Stimulated activated CD4-positive, alpha-beta T cell treated with anti-CD3 and anti-CD28 coated beads, Interleukin-15, amount 100 ng/mL, for 24 hours (primary cell): ENCODE results near the gene RIMS3.

Experiments used
- DNase-seq: peaks from one replicate; pipeline ENCODE4 v3.0.0-alpha.2; 2020

RIMS3 gene

DNA sequence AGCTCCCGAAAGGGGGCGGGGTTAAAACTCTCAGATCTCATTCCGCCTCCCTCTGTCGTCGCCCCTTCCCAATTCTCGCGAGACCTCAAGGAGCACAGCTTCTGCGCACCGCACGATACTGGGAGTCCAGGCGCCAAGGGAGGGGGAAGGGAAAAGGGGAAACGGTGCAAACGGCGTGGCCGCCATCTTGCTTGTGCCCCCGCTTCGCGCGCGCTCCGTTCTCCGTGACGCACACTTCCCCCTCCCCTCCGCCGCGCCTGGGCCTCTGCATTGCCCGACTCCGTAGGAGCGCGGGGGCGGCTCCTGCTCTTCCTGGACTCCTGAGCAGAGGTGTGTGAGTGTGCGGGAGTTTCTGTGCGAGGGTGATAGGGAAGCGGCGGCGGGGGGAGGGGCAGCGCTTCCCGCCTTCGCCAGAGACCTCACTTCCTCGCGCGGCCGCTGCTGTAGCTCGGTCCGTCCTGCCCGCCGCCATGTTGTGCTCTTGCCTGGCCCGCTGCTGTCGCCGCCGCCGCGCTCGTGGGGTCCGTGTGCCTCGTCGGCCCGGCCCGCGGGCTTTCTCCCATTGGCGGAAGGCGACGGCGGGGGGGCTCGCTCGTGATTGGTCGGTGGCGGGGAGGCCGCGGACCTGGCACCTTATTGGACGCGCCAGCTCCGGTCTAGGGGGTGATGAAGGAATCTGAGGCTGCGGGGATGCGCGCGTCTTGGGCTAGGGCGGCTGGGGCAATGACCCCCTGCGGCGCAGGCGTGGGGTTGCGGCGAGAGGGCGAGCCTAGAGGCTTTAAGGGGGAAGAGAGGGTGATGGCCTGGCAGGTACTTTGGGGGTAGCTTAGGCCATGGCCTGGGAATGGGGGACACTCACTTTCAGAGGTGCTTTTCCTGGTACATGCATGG is 26.3 kb upstream of the RIMS3 start, which contains the start of gene NFYC:
Gene NFYC (plus strand): TSS at position 167 of the 891 bp plus-strand sequence. CDS start 47,140 bp downstream, outside the sequence.
- DNase-seq: peak; percentile 97

DNA sequence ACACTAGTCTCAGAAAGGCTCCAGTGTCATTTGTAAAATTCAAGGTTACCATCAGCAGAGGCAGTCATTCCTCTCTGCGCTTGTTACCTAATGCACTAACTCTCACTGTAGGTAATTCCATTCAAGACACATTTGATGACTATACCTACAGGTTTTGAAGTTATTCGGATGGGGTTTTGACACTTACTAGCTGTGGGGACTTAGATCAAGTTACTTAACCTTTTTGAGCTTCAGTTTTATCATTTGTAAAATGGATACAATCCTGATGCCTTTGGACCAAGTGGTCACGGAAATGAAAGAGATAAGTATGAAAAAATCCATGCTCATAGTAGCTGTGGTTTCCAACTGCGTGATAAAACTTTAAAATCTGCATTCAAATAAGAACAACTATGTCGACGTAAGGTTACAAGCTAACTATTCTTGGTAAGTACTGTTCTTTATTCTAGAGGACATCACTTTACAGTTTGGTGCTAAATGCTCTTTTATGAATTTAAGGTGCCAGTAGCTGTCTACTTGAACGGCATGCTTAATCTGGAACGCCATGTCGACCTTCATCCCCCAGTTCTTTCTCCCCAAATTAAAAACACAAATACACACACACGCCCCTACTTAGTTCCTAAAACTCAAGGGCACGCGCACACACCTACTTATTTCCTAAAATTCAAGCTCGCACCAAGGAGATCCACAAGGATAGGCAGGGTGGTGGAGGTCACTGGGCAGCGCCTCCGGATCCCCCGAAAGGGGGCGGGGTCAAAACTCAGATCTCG is 25.5 kb upstream of the RIMS3 start:
- DNase-seq: no peak

DNA sequence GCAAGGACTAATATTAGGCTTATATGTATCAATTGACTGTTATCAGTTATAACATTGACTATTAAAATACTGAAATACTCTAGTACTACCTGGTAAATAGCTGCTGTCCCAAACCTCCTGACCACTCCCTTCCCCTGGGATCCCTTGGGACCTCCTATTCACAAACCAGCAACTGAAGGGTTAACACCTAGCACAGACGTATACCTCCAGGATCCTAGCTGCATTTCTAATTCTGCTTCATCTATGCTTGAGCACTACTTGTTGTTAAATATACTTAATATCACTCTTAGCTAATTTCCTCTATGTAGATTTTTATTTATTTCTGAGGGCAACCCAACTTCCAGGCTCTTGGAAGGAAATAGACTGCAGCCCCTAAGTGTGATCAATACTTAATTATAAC is 24.3 kb upstream of the RIMS3 start:
- DNase-seq: no peak

DNA sequence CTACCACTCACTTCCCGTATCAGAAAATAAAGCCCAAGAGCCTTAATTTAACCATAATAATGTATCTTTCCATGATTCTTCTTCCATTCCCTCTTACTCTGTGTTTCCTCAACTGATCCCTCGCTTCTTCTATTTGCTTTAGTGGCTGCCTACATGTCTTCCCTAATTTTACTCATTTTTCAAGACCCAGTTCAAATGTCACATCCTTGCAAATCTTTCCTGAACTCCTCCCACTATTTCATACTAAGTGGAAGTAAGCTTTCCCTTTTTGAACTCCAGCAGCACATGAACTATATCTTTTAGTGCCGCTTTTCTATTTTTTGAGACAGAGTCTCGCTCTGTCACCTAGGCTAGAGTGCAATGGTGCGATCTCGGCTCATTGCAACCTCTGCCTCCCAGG is 22.2 kb upstream of the RIMS3 start:
- no peak for DNase-seq

DNA sequence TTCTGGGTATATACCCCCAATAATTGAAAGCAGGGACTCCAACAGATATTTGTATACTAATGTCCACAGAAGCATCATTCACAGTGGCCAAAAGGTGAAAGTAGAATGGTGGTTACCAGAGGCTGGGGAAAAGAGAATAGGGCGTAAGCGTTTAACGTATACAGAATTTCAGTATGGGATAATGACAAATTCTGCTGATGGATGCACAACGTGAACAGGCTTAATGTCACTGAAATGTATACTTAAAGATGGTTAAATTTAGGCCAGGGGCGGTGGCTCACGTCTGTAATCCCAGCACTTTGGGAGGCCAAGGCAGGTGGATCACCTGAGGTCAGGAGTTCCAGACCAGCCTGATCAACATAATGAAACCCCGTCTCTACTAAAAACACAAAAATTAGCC is 21.6 kb upstream of the RIMS3 start:
- DNase-seq: no peak

DNA sequence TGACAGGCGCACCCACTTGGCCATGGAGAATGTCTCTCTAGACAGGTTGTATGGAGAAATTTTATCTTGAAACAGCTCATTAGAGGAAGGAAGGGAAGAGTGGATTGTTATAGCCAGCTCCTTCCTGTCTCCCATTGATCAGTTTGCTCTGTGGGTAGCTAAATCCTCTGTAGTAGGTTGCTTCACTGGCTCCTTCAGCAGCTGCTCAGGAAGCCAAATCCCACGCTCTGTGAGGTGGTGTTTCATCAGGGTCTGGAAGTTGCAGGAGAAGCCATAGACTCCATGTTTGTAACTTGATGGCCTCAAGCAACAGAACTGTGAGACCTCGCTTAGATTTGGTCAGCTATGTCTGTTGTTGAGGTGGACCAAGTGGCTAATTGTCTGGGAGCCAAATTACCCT is 19.2 kb upstream of the RIMS3 start:
- no peak for DNase-seq

DNA sequence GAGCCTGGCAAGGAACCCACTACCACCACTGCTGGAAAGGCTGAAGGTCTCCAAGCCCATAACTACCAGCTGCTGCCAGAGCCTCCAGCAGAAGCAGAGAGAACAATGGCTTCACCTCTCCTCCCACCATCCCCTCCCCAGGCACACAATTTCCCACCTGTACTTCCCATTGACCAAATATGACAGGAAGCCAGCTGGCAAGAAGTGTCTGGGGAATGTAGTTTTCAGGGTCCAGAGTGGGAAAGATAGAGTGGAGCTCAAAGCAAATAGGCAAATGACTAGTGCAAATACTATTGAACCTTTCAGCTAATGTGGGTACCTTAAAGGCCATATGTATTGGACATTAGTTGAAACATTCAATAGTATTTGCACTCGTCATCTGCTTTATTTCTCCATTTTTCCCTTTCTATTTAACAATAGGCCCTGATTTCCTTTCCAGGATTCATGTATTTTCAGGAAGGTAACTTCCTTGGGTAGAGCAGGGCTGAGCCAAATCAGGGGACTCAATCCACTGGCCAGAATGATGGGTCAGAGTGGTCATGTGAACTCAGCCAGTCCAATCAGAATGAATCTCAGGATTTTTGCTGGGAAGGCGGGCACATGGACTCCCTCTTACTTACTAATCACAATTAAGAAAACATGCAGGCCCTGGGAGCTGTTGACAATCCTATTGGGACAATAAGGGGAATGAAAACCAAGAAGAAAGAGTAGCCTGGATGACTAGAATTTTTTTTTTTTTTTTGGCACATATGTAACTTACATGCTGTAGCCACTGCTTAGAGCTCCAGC is 13.9 kb upstream of the RIMS3 start:
- no peak for DNase-seq

DNA sequence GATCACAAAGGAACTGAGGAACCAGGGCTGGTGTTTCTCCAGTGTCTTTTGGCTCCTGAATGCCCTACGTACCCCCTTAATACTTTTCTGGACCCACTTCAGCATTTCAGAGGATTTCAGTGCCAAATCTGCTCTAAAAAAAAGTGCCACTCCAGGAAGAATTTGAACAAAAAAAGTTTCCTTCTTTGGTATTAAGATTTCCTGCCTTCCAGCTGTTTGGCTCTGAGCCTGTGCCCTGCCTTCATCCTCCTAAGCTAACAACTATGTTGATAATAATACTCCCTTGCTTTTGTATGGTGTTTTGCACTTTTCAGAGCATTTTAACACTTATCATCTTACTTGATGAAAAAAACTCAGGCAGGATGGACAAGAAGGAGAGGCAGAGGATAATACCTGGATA is 11.0 kb upstream of the RIMS3 start:
- DNase-seq: no peak

DNA sequence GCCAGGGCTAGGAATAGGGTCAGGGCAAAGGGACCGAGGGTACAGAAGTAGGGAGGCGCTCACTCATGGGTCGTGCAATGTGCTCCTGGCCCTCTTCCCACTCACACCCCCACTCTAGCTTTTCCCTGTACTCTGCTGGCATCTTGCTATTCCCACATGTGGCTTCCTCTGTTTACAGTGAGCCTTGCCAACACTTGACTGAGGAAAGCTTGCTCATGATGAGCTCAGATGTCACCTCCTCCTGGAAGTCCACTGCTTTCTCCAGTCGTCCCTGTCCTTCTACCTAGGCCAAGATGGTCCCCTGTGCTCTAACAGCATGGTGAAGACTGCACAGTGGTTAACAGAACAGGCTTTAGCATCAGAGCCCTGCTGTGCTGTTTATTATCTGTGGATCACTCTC is 8.0 kb upstream of the RIMS3 start:
- no peak for DNase-seq

DNA sequence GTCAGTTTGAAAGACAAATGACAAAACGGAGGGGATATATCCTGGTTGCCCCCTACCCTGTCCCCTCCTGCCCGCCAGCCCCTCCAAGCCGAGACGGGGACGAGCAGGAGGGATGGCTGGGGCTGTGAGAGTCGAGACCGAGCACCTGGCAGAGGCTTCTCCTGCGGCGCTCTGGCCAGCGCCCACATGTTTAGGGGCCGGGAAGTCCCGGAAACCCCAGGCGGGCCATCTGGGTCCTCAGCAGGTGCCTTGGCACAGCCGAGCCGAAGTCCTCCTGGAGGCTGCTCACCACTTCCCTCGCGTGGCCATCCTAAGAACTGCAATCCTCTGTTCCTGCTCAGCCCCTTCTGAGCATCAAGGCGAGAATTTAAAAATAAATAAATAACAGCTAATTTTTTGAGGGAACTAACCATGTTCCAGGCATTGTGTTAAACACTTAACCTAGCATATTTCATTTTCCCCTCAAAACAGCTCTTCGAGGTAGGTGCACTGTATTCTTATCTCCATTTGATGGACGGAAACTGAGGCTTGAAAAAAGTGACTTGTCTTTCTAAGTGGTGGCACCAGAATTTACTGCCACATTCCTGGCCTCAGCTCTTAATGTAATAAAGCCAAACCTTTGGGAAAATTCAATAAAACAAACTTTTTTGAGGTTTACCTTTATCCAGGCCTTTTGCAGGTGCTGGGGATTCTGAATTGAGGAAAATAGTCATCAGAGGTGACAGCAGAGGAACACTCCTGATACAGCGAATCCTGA is 3.5 kb upstream of the RIMS3 start:
- DNase-seq: peak; percentile 90

DNA sequence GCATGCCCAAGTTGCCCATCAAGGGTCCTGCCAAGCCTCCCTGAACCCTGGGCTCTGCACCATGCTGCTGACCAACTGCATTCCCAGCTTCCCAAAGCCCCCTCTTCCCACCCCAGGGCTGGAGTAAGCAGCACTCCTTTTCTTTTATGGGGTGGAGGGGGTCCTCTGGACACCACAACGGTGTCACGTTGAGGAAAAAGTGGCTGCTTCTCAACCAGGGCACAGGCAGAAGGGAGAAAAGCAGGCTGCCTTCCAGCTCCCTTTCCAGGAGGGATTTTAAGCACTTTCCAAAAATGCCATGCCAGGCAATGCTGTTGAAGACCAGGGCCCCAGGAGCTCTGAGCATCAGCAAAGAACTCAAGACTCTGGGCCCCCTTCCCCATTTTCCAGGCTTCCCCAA is 691 bp downstream of the RIMS3 start:
- DNase-seq: no peak

DNA sequence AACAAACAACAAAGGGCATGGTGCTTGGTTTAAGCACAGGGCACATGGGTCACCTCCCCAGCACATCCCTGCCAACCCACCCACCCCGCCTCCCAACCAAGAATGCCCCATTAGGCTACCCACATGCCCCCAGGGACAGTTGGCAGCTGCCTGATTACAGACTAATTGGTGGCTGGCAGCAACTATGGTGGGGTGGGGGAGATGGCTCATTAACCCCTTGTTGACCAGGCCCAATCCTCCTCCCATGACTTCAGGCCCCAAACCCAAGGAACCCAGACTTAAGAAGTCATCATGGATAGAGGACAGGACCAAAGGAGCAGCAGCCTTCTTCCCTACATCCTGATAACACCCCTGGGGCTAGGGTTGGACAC is 1.3 kb downstream of the RIMS3 start:
- no peak for DNase-seq

DNA sequence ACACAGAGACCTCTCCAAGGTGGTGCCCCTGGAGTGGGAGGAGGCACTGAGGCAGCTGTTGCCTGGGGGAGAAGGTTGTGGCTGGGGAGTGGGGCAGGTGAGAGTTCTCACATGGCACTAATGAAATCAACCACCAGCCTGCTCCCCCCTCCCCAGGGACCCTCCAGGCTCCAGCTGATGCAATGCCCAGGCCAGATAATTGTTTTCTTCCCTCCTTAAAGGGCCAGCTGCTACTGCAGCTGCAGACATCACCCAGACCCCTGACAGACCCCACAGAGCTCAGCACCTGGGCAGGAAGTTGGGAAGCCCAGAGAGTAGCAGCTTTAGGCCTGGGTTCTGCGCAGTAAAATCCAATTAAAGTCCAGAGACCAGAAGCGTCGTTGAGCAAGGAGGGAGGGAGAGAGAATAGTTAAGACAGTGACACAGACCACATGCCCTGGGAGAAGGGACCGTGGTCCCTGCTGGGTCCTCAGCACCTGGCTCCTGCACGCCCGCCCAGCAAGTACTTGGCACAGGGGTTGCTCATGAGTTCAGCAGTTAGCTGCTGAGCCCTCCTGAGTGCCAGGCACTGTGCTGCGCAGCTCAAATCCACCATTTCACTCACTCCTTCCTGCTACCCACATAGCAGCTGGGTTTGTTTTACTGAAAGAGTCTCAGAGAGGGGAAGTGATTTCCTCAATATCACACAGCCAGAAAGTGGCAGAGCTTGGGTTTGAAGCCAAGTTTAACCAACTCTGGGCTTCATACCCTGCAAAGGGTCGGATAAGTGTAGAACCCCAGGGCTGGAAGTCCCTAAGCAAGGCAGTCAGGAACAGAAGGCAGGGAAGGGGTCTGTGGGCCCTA is 1.9 kb downstream of the RIMS3 start:
- no peak for DNase-seq

DNA sequence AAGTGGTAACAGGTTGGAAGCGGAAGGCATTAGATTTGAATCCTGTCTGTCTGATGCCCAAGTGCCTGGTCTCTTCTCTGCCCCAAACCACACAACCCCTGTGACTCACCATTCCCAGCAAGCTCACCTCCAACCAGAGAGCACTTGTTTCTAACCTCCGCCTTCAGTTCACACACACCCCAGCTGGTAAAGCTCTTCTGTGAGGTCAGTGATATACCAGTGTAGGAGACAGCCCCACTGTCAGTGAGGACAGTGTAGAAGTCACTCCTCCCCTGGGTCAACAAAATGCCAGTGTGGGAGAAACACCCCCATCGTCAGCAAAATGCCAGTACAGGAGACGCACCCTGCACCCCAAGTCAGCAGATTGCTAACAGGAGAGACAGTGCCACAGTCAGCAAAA is 2.6 kb downstream of the RIMS3 start:
- DNase-seq: peak; percentile 46

DNA sequence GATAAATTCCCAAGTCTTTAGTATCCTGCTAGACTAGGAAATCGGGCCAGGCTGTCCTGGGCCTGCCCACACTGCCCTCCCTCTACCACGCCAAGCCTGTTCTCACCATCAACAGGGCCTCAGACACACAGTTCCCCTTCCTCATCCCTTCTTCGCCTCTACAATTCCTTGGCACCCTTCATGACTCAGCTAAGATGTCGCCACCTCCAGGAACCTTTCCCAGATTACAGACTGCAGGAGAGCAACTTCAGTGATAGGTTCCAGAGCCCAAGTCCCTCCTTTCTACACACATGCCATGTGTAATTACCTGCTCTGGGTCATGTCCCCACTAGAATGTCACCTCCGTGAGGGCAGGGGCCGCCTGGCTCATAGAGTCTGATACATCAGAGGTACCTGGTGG is 3.3 kb downstream of the RIMS3 start:
- no peak for DNase-seq

DNA sequence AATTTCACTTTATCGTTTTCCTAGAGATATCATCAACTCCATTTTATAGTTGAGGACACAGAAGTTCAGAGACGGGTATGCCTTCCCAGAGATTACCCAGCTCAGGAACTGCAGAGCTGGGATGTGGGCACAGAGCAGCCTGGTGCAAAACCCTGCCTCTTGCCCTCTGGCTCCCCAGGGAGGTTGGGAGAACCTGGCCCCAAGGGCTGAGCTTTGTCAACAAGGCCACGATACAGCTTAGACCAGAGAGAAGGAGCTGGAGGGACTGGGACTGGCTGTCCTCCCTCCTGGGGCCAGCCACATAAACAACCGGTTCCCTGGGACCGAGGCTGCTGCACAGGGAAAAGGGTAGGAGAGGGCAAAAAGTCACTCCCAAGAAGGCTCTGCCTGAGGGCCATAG is 3.8 kb downstream of the RIMS3 start:
- no peak for DNase-seq

DNA sequence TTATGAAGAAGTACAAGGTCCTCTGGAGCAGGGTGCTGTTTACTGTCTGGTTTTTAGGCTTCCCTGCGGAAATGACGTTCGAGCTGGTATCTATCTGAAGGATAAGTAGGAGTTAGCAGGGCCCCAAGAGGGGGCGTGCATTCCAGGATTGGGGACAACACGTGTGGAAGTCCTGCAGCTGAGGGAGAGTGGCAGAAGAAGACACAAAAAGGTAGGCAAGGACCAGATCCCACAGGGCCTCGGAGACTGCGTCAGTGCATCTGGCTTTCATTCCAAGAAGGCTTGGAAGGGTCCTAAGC is 5.9 kb downstream of the RIMS3 start:
- no peak for DNase-seq

DNA sequence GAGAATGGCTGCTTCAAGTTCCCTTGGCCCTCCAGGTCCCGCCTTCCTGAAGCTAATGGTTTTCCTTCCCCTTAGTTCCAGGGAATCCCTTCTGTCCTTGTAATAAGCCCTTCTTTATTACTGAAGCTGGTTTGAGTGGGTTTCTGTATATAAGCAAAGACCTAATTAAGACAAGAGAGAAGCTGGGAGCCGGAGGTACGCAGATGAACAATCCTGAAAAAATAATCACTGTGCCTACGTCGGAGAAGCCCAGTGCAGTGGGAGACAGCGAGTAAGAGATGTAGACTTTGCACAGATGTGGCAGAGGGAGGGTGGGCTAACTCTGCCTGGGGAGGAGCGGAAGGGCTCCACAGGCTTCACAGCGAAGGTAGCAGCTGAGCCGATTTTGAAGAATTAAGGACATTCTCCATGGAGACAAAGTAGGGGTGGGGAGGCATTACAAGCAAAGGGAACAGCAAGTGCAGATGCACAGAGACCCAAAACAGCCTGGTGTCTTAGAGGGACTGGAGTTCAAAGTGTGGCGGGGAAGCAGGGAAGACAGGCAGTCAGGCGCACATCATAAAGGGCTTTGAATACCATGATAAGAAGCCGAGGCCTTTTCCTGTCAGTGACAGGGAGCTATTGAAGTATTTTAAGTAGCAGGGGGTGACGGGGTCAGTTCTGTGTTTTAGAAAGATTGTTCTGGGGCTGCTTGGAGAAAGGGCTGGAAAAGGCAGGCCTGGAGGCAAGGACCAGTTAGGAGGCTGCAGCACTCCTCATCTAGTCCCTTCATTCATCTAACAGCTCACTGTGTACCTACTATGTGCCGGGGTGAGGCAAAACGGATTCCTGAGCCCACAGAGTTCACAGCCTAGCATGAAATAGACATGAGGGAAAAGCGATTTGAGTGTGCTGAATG is 6.5 kb downstream of the RIMS3 start:
- DNase-seq: no peak

DNA sequence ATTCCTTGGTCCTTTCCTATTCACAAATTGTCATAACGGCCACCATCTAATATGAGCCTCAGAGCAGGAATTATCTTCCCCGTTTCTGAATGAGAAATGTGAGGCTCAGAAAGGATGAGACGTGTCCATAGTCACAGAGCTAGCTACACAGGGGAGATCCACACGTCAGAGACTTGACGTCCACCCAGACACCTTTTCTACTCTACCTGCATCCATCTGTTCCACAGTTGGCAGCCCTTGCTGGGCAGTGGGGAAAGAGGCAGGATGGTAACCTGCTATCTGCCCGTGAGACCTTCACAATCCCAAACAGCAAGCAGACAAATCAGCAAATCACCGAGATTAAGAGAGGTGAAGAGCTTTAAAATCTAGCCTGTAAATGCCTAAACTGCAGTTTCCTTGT is 8.4 kb downstream of the RIMS3 start:
- DNase-seq: no peak

DNA sequence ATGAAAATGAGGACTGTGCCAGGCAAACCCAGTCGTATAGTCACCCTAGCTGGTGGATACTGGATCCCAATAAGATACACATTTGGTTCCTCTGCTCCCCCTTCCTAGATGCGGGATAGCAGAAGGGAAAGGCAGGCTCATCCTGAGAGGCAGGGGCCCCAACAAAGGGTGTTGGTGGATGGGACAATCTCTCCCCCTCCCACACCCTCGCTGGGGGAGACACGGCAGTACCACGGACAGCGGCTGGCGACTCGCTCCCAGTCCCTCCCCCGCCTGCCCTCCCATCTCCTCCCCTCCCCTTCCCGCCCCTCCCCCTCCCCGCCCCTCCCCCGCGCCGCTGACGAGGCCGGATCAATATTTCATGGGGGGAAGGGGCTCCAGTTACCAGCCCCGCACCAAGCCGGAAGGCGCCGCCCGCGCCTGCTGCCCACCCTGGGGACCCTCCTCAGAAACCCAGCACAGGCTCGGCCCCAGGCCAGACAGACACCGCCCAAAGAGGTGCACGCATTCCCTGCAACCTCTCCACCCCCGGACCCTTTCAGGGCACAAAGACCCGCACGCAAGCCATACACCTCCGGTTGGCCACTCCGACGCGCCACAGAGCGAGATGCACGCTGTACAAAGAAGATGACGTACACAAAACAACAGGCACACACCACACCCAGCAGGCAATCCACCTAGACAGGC is 11.5 kb downstream of the RIMS3 start:
- DNase-seq: no peak
